ENCODE measurements around the gene GPRIN3.
A peak's percentile ranks its signal among the peaks of the same experiment; 100 is the strongest.

The GPRIN3 gene

GRCh38 chr4:89303177-89303576 is 4.4 kb downstream of the GPRIN3 start:
- no peak overlapping the region for H3K4me3 ChIP-seq (ENCODE audit: low read depth, low read length)
- in situ Hi-C loops (cut with HindIII; ENCODE audit: low sequenced_read_pairs): no loop called here
- no peak for DNase-seq (ENCODE audit: low read depth)
- TF ChIP-seq CTCF (IDR thresholded peaks at IDR 0.05; ENCODE audit: low read depth, low read length, missing control alignments): no peak

GRCh38 chr4:89301902-89302301 is 5.7 kb downstream of the GPRIN3 start:
- no peak for DNase-seq (ENCODE audit: low read depth)
- no peak for TF ChIP-seq CTCF (IDR thresholded peaks at IDR 0.05; ENCODE audit: low read depth, low read length, missing control alignments)
- no peak overlapping the region for H3K4me3 ChIP-seq (ENCODE audit: low read depth, low read length)
- in situ Hi-C loops (cut with HindIII; ENCODE audit: low sequenced_read_pairs): no loop called here

- no peak overlapping the region for H3K4me3 ChIP-seq (ENCODE audit: low read depth, low read length)
- DNase-seq (ENCODE audit: low read depth): no peak
- in situ Hi-C loops (cut with HindIII; ENCODE audit: low sequenced_read_pairs): no loop called here
- no peak for TF ChIP-seq CTCF (IDR thresholded peaks at IDR 0.05; ENCODE audit: low read depth, low read length, missing control alignments)
These were observed 6.6 kb downstream of the GPRIN3 start for GRCh38 chr4:89301003-89301402.

- DNase-seq (ENCODE audit: low read depth): no peak
- in situ Hi-C loops (cut with HindIII; ENCODE audit: low sequenced_read_pairs): no loop called here
- no peak for TF ChIP-seq CTCF (IDR thresholded peaks at IDR 0.05; ENCODE audit: low read depth, low read length, missing control alignments)
- H3K4me3 ChIP-seq (ENCODE audit: low read depth, low read length): no peak overlapping the region
These were observed 7.1 kb downstream of the GPRIN3 start for GRCh38 chr4:89300499-89300898.

- DNase-seq (ENCODE audit: low read depth): no peak
- in situ Hi-C loops (cut with HindIII; ENCODE audit: low sequenced_read_pairs): no loop called here
- no peak overlapping the region for H3K4me3 ChIP-seq (ENCODE audit: low read depth, low read length)
- no peak for TF ChIP-seq CTCF (IDR thresholded peaks at IDR 0.05; ENCODE audit: low read depth, low read length, missing control alignments)
These were observed 7.5 kb downstream of the GPRIN3 start for GRCh38 chr4:89300060-89300459.

GRCh38 chr4:89299153-89299791 is 8.3 kb downstream of the GPRIN3 start:
- in situ Hi-C loops (cut with HindIII; ENCODE audit: low sequenced_read_pairs): no loop called here
- no peak for DNase-seq (ENCODE audit: low read depth)
- no peak overlapping the region for H3K4me3 ChIP-seq (ENCODE audit: low read depth, low read length)
- peak; percentile 1 for TF ChIP-seq CTCF (IDR thresholded peaks at IDR 0.05; ENCODE audit: low read depth, low read length, missing control alignments)

Data from astrocyte of the cerebellum (primary cell).